Testis (tissue), 2 donors: ENCODE data around the gene MRPL19.

ENCODE experiments used
- POLR2A ChIP-seq: fragments of 450-650 bp; IDR thresholded peaks from one replicate; pipeline ENCODE4 v1.6.1; 2017; ENCODE audit warnings: antibody characterized with exemption, mild to moderate bottlenecking, moderate library complexity
- TF ChIP-seq, protein P1 (sequence below), 3 experiments: fragments of 450-650 bp in 2 of 3; fragments of 200-600 bp in 1 of 3; sonication (generic) in 1 of 3; IDR thresholded peaks; one replicate each; pipeline ENCODE4 v1.5.1; 2016 to 2019; ENCODE audit warnings: antibody characterized with exemption in 3 of 3, mild to moderate bottlenecking in 2 of 3, moderate library complexity in 1 of 3

DNA sequence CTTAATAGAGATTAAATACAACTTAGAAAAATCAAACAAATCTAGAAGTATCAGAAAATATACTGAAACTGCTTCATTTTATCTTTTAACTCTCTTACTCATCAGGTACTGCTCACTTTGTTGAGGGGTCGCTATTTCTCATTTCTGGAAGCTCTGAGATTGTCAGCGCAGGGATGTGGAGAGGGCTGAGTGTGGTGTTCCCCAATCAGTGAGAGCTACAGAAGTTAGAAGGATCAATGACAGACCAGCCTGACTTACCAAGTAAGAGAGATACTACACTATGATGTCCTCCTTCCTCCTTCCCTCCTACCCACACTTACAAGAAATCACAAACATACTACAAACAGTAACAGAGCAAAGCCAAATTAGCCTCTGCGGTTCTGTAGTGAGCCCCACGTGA is 56.0 kb downstream of the MRPL19 start:
- no peak for TF ChIP-seq POLR2A
- TF ChIP-seq, protein P1, sequence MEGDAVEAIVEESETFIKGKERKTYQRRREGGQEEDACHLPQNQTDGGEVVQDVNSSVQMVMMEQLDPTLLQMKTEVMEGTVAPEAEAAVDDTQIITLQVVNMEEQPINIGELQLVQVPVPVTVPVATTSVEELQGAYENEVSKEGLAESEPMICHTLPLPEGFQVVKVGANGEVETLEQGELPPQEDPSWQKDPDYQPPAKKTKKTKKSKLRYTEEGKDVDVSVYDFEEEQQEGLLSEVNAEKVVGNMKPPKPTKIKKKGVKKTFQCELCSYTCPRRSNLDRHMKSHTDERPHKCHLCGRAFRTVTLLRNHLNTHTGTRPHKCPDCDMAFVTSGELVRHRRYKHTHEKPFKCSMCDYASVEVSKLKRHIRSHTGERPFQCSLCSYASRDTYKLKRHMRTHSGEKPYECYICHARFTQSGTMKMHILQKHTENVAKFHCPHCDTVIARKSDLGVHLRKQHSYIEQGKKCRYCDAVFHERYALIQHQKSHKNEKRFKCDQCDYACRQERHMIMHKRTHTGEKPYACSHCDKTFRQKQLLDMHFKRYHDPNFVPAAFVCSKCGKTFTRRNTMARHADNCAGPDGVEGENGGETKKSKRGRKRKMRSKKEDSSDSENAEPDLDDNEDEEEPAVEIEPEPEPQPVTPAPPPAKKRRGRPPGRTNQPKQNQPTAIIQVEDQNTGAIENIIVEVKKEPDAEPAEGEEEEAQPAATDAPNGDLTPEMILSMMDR (IDR thresholded peaks at IDR 0.05): no peak
